GM18508 (cell line): ENCODE measurements around the gene CRIP3.

Experiments
- ATAC-seq: cut with Tn5 transposase; IDR thresholded peaks from one replicate; pipeline ENCODE4 v1.9.1; 2021; ENCODE audit warnings: moderate number of reproducible peaks; ENCODE audit not compliant: insufficient read depth, unreplicated experiment

The CRIP3 gene

DNA sequence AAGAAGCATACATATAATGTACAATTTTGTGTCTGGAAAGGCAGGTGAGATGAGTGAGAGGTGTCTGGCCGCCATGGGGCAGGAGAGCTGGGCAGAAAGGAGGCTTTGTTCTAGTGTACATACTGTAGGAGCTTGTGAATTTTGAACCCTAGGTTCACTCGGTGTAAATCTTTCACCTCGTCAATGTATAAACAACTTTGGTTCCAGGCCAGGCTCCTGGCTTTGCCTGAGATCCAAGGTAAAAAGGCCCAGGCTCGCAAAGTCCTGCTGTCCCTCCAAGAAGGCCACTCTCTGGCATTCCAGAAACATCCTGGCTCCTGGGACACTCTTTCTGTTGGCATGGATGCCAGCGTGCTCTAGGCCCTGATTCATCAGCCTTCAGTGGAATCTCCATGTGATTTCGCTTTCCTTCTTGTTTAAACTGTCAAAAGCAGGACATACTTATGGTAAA, 17.7 kb downstream of the CRIP3 start:
- no peak for ATAC-seq

DNA sequence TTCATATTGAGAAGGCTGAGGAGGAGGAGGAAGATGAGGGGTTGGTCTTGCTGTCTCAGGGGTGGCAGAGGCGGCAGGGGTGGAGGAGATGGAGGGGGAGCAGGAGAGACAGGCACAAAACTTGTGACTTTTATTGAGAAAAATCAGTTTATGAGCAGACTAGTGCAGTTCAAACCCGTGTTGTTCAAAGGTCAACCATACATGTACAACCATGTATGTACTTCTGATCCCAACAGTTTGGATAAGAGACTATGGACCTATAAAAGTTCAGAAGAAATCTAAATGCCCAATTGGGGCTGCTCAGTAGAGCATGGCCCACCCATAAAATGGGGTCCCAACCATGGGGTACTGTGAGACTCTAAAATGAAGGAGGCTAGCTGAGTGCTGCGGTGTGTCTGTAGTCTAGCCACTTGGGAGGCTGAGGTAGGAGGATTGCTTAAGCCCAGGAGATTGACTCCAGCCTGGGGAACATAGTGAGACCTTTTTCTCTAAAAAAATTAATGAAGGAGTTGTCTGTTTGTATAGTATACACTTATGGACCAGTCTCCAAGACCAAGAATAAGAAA, 18.2 kb downstream of the CRIP3 start:
- ATAC-seq = no peak

DNA sequence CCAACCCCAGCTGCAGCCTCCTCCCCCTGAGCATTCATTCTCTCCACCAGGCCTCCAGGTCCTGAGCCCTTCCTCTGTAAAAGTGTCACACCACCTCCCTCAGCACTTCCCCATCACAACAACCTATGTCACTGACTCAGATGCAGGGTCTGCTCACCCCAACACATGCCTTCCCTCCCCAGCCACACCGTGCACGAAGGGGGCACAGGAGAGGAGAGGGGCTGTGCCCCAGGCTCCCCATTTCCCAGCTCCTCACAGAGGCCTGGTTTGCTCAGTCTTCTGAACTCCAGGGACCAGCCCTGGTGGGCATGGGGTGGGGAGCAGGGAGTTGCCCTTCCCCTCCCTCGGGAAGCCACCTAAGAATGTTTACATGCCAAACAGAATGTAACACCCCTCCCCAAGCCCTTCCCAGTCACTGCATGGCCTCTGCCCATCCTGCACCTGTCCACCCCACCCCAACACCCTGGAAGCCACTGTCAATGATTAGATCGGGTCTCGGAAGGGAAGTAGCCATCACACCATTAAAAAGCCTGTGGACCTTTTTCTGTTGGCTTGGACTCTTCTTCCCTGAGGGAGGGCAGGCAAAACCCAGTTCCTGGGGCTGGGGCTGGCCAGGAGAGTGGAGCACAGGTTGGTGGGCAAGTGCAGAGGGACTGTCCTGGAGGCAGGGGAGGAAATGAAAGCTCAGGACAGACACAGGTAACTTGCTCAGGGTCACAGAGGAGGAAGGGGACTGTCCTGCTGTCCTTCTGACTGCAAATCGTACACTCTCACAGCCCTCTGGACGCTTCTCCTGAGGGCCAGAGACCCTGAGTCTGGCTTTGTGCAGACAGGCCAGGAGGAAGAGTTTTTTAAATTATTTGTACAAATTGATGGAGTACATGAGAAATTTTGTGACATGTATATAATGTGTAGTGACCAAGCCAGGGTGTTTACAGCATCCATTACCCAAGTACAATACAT, 20.6 kb downstream of the CRIP3 start:
- ATAC-seq = no peak

DNA sequence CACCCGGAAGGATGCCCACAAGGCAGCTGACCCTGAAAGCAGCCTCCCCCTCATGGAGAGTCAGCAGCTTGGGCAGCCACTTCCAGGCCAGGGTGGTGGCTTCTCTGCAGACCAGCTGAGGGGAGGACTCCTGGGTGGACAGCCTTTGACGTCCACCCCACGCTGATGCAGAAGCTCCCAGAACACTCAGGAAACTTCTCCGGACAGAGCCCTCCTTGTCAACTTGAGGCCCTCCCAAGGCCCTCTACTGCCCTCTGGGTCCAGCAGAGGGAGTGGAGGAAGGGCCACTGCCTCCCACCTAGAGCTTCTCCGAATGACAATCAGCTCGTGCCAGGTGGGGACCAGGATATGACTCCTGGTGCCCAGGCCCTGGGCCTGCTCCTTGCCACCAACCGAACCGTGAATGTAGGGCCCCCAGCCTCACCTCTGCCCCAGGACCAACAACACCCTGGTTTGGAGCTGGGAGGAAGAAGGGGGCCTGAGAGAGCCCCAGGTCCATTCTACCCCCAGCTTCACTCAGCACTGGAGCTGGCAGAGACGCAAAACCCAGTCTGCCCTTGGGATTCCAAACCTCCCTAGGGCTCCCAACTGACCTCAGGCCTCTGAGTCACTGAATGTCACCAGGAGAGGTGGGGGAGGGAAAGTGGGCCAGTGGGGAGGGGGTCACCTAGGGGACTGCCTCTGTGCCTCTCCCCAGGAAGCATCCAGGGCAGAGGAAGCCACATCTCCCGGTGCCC, 21.5 kb downstream of the CRIP3 start:
- ATAC-seq = no peak

DNA sequence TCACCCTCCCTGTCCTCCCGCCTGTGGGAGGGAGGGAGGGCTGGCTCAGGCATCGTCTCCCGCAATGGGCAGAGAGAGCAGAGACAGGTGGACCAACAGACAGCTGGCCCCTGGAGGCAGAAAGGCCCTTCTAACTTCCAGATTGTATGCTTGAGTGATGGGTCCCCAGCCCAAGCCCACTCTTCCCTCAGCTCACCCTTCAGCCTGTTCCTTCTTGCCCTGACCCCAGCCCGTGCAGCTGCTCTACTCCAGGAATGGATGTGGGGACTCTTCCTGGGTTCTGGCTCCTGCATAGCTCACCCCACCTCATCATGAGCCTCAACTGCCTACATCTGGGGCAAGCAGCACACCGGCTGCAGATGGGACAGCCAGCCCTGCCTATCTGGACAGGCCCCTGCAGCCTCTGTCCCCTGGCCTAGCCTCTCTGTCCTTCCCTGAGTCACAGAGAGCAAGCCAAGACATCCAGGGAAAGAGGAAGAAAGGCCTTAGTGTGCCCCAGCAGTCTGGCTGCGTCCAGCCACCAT, 22.1 kb downstream of the CRIP3 start:
- ATAC-seq = no peak

DNA sequence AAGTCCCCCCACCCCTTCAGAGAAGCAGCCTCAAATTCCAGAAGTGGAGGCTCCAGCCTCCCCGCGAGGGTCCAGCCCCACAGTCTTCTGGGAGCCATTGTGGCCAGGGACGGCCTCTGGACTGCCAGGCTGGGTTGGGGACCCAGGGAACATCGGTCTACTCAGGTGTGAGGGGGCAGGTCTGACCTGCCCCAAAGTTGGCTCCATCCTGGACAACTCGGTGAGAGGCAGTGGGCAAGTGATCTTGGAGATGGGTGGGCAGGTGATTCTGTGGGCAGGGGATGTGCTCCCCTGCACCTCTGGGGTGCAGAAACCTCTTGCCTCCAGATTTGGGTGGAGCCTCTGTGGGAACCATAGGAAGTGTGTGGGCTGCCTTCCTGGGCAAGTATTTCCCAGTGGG, 22.8 kb downstream of the CRIP3 start:
- ATAC-seq = no peak

DNA sequence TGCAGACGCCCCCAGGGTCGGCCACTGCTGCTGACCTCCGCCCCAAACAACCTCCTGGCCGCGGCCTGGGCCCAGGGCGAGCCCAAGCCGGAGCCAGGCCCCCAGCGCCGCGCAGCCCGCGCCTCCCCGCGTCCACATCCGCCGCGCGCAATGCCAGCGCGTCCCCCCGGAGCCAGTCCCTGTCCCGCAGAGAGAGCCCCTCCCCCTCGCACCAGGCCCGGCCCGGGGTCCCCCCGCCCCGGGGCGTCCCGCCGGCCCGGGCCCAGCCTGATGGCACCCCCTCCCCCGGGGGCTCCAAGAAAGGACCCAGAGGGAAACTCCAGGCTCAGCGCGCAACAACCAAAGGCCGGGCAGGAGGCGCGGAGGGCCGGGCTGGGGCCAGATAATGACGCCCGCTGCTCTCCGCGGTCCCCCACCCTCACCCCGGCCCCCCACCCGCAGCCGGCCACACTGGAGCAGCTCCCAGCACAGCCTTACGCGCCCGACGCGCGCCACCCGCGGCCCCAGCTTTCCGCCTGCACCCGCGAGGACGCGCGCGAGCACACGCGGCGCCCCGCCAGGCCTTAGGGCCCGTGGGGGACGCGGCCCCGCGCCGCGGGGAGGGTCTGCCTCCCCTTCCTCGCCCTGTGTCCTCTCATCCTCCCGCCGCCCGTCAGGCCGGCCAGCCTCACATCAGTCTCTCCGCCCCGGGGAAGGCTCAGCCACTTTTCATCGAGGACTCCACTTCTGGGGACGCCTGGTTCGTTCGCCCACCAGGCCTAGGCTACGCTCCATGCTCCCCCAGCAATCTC, 23.4 kb downstream of the CRIP3 start:
- ATAC-seq = no peak

DNA sequence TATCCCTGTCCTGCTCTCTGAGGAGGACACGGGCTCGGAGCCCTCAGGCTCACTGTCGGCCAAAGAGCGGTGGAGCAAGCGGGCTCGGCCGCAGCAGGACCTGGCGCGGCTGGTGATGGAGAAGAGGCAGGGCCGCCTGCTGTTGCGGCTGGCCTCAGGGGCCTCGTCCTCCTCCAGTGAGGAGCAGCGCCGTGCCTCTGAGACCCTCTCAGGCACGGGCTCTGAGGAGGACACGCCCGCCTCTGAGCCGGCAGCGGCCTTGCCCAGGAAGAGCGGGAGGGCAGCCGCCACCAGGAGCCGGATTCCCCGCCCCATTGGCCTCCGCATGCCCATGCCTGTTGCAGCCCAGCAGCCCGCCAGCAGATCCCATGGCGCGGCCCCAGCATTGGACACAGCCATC, 24.7 kb downstream of the CRIP3 start:
- ATAC-seq = no peak

DNA sequence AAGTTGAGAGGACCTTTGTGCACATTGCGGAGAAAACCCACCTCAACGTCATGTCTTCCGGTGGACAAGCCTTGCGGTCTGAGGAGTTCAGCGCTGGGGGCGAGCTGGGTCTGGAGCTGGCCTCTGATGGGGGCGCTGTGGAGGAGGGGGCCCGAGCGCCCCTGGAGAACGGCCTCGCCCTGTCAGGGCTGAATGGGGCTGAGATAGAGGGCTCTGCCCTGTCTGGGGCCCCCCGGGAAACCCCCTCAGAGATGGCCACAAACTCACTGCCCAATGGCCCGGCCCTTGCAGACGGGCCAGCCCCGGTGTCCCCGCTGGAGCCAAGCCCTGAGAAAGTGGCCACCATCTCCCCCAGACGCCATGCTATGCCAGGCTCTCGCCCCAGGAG, 25.1 kb downstream of the CRIP3 start:
- ATAC-seq = no peak

DNA sequence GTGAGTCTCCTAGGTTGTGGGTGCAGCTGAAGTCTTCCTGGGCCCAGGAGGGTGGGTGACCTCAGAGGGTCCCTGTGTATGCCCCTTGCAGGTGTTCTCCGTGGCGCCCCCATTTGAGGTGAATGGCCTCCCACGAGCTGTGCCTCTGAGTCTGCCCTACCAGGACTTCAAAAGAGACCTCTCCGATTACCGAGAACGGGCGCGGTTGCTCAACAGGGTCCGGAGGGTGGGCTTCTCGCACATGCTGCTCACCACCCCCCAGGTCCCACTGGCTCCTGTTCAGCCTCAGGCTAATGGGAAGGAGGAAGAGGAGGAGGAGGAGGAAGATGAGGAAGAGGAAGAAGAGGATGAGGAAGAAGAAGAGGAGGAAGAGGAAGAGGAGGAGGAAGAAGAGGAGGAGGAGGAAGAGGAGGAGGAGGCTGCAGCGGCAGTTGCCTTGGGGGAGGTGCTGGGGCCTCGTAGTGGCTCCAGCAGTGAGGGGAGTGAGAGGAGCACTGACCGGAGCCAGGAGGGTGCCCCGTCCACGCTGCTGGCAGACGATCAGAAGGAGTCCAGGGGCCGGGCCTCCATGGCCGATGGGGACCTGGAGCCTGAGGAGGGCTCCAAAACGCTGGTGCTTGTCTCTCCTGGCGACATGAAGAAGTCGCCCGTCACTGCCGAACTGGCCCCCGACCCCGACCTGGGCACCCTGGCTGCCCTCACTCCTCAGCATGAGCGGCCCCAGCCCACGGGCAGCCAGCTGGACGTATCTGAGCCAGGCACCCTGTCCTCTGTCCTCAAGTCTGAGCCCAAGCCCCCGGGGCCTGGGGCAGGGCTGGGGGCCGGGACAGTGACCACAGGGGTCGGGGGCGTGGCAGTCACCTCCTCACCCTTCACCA, 25.8 kb downstream of the CRIP3 start:
- ATAC-seq = no peak

DNA sequence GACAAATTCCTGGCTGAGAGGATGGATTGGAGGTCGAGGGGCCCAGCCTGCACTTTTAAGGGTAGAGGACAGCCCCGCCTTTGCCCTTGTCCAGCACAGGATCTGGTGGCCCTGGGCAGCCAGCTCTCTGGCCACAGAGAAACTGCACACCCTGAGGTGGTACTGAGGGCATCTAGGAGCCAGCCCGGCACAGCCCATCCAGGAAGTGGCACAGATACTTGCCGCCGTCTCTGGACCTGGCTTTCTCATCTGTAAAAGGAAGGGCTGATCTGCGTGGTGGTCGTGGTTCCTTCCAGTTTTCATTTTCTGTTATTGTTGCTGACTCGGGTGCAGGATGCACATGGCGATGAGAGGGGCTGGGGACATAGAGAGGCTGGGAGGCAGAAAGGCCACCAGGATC, 26.6 kb downstream of the CRIP3 start:
- no peak for ATAC-seq

DNA sequence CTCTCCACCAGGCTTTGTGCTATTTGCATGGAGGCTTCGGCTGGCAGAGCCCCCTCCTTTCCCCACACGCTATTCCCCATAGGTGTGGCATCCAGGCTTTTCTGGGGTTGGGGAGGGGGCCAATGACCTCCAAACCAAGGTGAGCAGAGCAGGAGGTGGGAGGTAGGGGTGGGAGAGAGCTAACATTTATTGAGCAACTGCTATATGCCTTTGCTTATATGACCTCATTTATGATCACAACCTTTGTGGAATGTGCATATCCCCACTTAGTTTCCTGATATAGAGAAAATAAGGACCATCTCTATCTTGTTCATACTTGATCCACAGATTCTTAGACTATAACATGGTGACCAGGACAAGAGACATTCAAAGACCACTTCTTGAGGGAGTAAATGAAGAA, 28.4 kb downstream of the CRIP3 start:
- no peak for ATAC-seq

DNA sequence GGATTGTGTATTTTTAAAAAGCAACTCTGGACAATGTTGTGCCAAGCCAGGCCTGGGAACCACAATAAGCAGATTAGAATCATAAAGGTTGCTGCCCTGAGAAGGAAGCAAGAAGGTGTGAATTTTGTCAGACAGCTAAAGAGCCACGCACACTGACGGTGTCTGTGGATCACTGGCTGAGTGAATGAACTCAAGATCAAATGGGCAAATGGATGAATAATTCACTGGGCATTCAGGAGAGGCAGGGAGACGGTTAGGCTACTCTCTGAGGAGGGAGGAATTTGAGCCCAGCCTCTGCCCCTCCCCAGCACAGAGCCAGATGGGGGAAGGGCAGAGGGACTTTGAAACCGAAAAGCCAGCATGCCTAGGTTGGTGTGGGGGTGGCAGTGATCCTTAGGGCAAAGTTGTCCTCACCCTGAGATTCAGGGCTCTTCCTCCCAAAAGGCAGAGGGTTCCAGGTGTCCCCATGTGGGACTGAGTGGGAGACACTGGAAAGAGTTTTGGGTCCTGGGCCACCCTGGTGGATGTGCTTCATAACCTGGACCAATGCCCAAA, 30.0 kb downstream of the CRIP3 start:
- no peak for ATAC-seq

DNA sequence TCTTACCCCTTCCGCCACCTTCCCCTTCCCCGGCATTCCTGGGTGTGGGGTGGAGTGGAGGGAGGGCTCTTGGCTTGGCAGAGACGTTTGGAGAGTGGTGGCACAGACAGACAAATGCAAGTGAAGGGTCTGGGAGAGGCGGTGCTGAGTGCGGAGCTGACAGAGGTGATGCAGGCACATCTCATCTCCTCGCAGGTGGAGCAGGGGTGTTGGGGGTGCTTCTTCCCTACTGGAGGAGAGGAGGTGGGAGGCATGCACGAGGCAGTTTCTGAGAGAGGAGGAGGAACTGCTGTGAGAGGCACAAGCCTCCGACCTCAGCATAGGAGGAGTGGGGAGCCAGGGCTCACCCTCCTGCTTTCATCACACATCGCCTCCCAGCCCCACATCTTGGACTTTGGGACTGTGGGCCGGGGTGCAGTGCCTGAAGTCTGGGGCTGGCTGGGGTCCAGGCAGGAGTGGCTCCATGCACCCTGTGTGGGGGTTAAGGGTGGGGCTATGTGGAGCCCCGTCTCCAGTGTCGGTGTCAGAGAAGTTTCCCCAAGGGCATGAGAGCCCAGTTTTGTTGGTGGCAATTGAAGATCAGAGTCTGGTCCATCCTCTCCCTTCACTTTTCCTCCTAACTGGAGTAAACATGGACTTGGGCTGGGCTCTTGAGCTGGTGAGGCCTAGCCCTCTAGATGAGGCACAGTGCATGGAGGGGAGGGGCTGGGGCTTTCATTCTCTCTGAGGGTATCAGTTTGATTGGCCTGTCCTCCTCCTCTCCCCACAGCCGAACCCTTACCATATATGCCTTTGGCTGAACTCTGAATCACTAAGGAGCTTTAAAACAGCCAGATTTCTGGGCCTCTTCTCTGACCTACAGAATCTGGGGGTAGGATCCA, 30.7 kb downstream of the CRIP3 start:
- ATAC-seq = no peak

DNA sequence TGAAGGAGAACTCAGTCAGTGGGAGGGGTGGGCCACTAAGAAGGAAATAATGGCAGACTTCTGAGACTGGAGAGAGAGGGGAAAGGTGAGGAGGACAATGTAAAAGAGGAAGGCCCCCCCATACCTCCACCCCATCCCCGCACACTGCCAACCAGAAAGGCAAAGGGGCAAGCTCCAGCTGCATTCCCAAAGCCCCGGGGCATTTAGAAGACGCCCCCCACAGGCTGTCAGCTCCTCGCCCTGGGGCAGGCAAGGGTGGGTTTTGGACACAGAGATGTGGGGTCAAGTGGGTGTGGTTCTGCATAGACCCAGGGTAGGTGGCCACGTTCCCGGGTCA, 31.4 kb downstream of the CRIP3 start:
- no peak for ATAC-seq

DNA sequence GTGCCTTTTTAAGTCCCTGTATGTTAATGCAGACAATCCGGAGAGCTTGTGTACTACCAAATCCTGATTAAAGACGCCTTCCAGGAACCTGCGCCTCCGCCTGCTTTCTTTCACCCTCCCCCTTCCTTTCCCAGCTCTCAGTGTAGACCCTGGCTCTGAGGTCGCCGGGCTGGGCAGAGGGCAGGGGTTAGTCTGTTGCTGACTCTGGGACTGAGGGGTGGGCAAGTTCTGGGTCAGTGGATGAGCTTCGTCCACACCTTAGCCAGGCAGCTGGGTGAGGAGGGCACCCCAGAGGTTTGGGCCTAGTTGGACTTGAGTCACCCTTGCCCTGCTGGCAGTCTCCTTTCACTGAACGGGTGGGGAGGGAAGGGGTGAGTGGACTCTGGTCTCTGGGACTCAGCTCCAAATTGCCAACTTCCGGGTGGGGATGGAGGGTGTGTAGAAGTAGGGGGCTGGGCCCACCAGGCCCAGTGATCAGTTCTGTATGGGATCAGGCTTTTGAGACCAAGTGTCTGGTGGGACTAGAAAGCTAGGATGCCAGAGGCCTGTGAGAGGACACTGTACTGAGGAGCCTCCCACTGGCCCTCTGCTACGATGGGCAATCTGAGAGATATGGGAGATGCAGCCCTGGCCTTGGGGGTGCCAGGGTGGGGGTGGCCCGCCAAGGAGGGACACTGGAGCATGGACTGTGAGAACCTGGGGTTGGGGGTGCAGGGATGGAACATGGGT, 31.9 kb downstream of the CRIP3 start:
- no peak for ATAC-seq

DNA sequence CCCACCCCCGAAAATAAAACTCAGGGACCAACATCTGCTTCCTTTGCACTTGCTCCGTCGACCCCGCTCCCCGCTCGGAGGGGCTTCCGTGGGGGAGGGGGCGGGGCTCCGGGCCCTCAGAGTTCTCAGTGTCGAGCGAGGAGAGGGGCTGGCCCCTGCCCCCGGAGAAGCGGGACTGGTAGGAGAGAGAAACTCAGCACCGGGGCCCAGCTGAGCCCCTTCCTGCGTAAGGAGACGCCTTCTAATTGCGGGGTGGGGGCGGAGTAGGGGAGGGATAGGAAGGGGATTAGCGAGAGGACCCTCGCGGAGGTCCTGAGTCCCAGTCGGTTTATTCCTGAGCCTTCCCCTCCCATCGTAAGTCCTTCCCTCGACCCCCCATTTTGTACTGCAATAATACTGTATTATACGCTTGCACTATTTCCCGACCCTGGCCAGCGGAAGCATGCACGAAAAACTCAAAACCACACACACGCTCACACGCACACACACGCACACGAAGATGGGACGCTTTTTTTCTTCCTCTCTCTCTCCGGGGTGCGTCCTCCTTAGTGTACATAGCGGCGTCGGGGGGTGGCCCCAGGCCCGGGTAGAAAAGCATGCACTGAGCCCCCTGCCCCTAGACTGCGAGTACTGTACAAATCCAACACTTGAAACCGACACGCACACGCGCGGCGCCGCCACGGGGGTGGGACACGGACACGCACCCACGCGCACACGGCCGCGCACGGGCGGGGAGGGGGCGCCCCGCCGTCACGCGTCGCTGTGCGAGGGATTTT, 32.6 kb downstream of the CRIP3 start:
- no peak for ATAC-seq
